ENCODE data around the gene SLC39A10.

The SLC39A10 gene

DNA sequence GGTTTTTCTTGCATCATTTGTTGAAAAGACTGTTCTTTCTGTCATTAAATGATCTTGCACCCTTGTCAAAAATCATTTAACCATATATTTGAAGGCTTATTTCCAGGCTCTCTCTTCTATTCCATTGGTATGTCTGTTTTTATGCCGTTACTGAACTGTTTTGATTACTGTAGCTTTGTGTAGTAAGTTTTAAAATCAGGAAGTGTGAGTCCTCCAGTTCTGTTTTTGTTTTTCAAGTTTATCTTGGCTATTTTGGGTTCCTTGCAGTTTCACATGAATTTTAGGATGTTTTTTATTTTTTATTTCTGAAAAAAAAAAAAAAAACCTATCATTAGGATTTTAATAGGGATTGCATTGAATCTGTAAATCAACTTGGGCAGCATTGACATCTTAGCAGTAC, 39.0 kb downstream of the SLC39A10 start:
- no peak for DNase-seq (ENCODE audit: low read depth)
- H3K4me3 ChIP-seq (replicated peaks; ENCODE audit: low read depth, low read length): no peak overlapping the region
- TF ChIP-seq, protein P1, sequence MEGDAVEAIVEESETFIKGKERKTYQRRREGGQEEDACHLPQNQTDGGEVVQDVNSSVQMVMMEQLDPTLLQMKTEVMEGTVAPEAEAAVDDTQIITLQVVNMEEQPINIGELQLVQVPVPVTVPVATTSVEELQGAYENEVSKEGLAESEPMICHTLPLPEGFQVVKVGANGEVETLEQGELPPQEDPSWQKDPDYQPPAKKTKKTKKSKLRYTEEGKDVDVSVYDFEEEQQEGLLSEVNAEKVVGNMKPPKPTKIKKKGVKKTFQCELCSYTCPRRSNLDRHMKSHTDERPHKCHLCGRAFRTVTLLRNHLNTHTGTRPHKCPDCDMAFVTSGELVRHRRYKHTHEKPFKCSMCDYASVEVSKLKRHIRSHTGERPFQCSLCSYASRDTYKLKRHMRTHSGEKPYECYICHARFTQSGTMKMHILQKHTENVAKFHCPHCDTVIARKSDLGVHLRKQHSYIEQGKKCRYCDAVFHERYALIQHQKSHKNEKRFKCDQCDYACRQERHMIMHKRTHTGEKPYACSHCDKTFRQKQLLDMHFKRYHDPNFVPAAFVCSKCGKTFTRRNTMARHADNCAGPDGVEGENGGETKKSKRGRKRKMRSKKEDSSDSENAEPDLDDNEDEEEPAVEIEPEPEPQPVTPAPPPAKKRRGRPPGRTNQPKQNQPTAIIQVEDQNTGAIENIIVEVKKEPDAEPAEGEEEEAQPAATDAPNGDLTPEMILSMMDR (IDR thresholded peaks at IDR 0.05; ENCODE audit: low read length, missing control alignments): no peak

DNA sequence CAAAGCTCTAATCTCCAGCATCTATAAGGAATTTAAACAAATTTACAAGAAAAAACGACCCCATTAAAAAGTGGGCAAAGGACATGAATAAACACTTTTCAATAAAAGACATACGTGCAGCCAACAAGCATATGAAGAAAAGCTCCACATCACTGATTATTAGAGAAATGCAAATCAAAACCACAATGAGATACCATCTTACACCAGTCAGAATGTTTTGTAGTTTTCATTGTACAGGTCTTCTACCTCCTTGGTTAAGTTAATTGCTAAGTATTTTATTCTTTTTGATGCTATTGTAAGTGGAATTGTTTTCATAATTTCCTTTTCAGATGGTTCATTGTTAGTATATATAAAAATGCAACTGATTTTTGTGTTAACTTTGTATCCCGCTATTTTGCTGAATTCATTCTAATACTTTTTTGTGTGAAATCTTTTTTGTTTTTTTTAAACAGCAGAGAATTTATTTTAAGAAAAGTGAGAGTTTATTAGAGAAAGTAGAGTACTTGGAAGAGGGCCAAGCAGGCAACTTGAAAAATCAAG, 40.7 kb downstream of the SLC39A10 start:
- H3K4me3 ChIP-seq (replicated peaks; ENCODE audit: low read depth, low read length): no peak overlapping the region
- TF ChIP-seq, protein P1 (IDR thresholded peaks at IDR 0.05; ENCODE audit: low read length, missing control alignments): no peak
- no peak for DNase-seq (ENCODE audit: low read depth)

DNA sequence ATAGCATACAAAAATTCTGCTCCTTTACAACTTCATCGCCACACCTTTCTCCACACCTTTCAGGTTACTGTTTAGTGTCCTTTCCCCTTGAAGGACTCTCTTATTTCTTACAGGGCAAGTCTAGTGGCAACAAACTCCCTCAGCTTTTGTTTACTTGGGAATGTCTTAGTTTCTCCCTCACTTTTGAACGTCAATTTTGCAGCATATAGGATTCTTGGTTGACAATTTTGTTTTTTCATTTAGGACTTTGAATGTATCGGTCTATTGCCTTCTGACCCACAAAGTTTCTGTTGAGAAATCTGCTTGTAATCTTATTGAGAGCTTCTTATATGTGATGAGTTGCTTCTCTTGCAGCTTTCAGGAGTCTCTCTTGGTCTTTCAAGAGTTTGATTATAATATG, 43.5 kb downstream of the SLC39A10 start:
- no peak overlapping the region for H3K4me3 ChIP-seq (replicated peaks; ENCODE audit: low read depth, low read length)
- TF ChIP-seq, protein P1 (IDR thresholded peaks at IDR 0.05; ENCODE audit: low read length, missing control alignments): no peak
- DNase-seq (ENCODE audit: low read depth): no peak

DNA sequence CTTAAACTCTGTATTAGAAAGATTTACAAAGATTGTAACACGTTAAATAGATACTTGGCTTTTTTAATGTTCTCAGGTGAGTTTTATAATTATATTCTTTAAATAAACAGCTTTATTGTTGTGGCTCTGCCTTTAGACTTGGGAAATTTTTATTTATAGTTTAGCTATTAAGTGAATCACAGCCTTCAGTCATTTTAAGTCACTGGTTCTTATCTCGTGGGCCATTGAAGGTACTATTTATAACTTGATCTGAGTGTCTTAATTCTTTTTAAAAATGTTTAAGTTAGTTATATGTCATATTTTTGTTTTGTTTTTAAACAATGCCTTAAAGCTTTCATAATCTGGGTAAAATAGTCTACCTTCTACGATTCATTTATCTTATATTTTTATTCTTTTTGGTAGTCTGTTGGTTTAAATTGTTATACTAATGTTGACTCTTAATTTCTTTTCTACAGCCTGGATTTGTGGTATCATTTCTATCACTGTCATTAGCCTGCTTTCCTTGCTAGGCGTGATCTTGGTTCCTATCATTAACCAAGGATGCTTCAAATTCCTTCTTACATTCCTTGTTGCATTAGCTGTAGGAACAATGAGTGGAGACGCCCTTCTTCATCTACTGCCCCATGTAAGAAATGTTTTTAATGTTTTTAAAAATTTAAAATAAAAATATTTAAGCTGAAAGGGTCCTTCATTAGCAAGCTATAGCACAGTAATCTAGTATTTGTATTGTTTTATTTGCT, 49.3 kb downstream of the SLC39A10 start:
- no peak overlapping the region for H3K4me3 ChIP-seq (replicated peaks; ENCODE audit: low read depth, low read length)
- peak; percentile 59 for DNase-seq (ENCODE audit: low read depth)
- TF ChIP-seq, protein P1 (IDR thresholded peaks at IDR 0.05; ENCODE audit: low read length, missing control alignments): no peak

DNA sequence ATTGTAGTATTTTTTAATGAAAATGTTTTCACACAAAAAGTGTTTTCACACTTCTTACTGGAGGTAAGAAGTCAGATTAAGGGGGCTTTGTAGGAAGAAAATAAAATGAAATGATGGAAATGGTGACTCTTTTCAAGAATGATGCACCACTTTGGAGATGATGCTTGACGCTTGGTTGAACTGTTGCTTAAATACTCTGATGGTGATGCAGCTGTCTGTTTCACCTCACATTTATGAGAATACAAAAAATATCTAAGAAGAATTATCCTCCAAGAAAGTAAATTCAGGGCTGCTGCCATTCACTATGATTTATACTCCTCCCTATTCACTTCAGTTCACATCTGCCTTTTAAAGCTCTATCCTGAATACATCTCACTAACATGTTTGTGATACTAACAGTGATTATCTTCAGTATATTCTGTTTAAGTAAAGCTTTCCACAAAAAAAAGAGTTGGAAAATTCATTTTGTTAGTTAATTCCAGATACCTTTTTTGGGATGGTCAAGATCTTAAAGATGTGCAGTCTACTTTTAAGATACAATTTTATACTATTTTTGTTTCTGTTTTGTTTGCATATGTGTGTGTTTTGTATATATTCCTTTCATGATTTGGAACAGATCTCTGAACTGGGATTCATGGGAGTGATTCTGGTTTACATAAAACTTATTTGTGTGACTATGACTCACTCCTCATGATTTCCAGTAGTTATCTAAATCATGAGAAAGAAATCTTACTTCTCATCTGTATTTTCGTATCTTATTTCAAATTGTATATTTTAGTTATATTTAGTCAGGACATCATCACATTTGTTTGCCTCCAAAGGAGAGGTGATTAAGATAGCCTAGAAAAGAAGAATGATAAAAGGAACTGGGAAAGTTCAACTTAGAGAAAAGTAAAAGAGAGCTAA, 53.1 kb downstream of the SLC39A10 start:
- H3K4me3 ChIP-seq (replicated peaks; ENCODE audit: low read depth, low read length): no peak overlapping the region
- TF ChIP-seq, protein P1 (IDR thresholded peaks at IDR 0.05; ENCODE audit: low read length, missing control alignments): no peak
- peak; percentile 40 for DNase-seq (ENCODE audit: low read depth)

DNA sequence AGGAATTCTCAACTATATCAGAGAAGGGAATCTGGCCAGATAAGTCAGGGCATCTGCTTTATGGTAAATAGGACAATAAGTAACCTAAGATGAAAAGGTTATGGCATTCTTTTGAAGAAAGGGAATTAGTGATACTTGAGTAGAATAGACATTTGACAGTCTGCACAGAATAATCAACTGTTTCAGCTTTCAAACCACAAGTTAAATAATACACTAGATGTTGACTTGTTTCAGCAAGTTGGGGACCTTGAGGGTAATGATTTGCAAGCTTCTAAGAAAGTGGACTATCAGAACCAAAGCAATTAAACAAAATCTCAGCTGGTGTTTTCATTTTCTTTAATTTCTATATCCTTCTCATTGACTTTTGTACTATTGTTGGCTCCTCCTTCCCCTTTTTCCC, 54.5 kb downstream of the SLC39A10 start:
- TF ChIP-seq, protein P1 (IDR thresholded peaks at IDR 0.05; ENCODE audit: low read length, missing control alignments): no peak
- no peak for DNase-seq (ENCODE audit: low read depth)
- no peak overlapping the region for H3K4me3 ChIP-seq (replicated peaks; ENCODE audit: low read depth, low read length)
